C4-2B (cell line): Measurements from ENCODE around the gene TBC1D22B.

Experiments
- ZFX ChIP-seq: fragments of 450-650 bp; IDR thresholded peaks from 2 replicates; pipeline ENCODE4 v1.6.1; 2017
- TF ChIP-seq, protein P1 (sequence below): fragments of 450-650 bp; conservative IDR thresholded peaks from 2 replicates; pipeline ENCODE4 v1.5.1; 2017; ENCODE audit warnings: mild to moderate bottlenecking

- TF ChIP-seq, protein P1, sequence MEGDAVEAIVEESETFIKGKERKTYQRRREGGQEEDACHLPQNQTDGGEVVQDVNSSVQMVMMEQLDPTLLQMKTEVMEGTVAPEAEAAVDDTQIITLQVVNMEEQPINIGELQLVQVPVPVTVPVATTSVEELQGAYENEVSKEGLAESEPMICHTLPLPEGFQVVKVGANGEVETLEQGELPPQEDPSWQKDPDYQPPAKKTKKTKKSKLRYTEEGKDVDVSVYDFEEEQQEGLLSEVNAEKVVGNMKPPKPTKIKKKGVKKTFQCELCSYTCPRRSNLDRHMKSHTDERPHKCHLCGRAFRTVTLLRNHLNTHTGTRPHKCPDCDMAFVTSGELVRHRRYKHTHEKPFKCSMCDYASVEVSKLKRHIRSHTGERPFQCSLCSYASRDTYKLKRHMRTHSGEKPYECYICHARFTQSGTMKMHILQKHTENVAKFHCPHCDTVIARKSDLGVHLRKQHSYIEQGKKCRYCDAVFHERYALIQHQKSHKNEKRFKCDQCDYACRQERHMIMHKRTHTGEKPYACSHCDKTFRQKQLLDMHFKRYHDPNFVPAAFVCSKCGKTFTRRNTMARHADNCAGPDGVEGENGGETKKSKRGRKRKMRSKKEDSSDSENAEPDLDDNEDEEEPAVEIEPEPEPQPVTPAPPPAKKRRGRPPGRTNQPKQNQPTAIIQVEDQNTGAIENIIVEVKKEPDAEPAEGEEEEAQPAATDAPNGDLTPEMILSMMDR: no peak
- TF ChIP-seq ZFX: no peak
Observed at GRCh38 chr6:37339741-37340638, 82.4 kb downstream of the TBC1D22B start.
